Type B pancreatic cell (in vitro differentiated cells): Measurements from ENCODE around the gene SMOC2. TPM values are rescaled to one million over a fixed set of nuclear protein-coding genes. Genes with fewer than 3 reads are reported as not detected.
A peak's percentile ranks its signal among the peaks of the same experiment; 100 is the strongest.

Experiments
- DNase-seq: peaks from one replicate; pipeline ENCODE4 v3.0.0; 2021; ENCODE audit warnings: mixed read lengths; ENCODE audit not compliant: unreplicated experiment; ENCODE audit errors: extremely low spot score
- H3K27ac Mint-ChIP-seq: 2 replicates; pipeline ENCODE4 v1.8.0; 2021; ENCODE audit warnings: mild to moderate bottlenecking, mixed read lengths
- H3K27me3 Mint-ChIP-seq: 2 replicates; pipeline ENCODE4 v1.8.0; 2021; ENCODE audit warnings: mixed read lengths
- H3K36me3 Mint-ChIP-seq: 2 replicates; pipeline ENCODE4 v1.8.0; 2021; ENCODE audit warnings: mixed read lengths
- H3K4me1 Mint-ChIP-seq: one replicate; pipeline ENCODE4 v1.8.0; 2021; ENCODE audit warnings: mixed read lengths; ENCODE audit not compliant: unreplicated experiment
- H3K4me3 Mint-ChIP-seq: 2 replicates; pipeline ENCODE4 v1.8.0; 2021; ENCODE audit warnings: mild to moderate bottlenecking, mixed read lengths
- H3K9me3 Mint-ChIP-seq: 2 replicates; pipeline ENCODE4 v1.8.0; 2021; ENCODE audit warnings: mixed read lengths
- total RNA-seq: library from RNA; stranded (reverse); gene quantifications from 2 replicates; pipeline ENCODE4 v1.2.1, GENCODE V29; 2021; ENCODE audit warnings: low replicate concordance
- TF ChIP-seq, protein P1 (sequence below): fragments of 200-600 bp; sonication (generic); conservative IDR thresholded peaks from 2 replicates; pipeline ENCODE4 v1.5.0; 2021; ENCODE audit warnings: antibody characterized with exemption, mild to moderate bottlenecking

The SMOC2 gene
- total RNA-seq, 1 donor from 2014 or later = 18.9 TPM

DNA sequence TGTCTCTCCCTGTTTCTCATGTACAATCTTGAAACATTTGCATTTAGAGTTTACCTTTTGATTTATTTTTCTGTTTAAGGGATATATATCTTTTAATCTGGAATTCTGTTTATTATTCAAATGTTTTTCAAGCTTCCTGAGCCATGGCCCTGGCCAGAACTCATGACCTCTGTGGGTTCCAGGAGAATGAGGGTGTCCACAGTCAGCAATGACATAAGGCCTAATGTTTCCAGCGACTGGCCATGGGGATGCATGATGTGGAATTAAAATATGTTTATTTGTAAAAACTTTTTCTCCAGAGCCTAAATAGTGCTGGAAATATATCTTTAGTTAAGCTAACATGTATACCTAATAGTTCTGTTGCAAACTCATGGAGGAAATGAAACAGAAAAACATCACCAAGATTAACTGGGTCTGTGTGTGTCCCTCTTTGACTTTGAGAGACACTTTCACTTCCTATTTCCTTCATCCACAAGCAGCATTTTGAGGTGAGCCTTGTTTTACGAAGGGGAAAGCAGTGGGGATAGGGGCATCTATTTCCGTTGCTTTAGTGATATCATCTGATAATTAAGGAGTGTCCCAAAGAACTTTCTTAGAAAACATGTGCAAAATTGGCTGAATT lies 87.6 kb downstream of the SMOC2 start:
- Mint-ChIP-seq H3K4me3 (no peak overlapping the region), H3K4me1 (peaks cover 6% of the 10 kb centered on the region), H3K36me3 (no peaks in the 10 kb centered on the region), H3K27ac (no peak overlapping the region), H3K9me3 (no peaks in the 10 kb centered on the region), H3K27me3 (peaks cover 8% of the 10 kb centered on the region)
- TF ChIP-seq, protein P1, sequence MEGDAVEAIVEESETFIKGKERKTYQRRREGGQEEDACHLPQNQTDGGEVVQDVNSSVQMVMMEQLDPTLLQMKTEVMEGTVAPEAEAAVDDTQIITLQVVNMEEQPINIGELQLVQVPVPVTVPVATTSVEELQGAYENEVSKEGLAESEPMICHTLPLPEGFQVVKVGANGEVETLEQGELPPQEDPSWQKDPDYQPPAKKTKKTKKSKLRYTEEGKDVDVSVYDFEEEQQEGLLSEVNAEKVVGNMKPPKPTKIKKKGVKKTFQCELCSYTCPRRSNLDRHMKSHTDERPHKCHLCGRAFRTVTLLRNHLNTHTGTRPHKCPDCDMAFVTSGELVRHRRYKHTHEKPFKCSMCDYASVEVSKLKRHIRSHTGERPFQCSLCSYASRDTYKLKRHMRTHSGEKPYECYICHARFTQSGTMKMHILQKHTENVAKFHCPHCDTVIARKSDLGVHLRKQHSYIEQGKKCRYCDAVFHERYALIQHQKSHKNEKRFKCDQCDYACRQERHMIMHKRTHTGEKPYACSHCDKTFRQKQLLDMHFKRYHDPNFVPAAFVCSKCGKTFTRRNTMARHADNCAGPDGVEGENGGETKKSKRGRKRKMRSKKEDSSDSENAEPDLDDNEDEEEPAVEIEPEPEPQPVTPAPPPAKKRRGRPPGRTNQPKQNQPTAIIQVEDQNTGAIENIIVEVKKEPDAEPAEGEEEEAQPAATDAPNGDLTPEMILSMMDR = no peak
- no peak for DNase-seq

DNA sequence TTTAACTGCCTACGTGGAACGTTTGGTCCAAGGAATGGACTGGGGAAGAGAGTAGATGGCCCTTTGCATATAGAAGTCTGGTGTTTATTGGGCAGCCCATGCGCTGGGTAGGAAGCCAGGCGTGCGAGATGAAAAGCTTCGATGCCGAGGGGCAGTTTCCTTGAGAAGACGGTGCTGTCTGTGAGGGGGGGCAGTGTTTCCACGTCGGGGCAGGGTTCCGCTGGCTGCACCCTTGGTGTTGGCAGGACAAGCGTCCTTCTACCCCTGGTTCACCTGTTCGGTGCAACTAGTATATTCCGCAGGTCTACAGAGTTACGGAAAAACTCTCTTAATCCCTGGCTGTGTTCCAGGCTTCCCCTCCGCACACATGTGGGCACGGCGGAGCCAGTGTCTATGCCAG lies 88.2 kb downstream of the SMOC2 start:
- Mint-ChIP-seq H3K27ac (no peak overlapping the region), H3K36me3 (no peaks in the 10 kb centered on the region), H3K9me3 (no peaks in the 10 kb centered on the region), H3K4me3 (no peak overlapping the region), H3K27me3 (peaks cover 8% of the 10 kb centered on the region), H3K4me1 (peaks cover 6% of the 10 kb centered on the region)
- DNase-seq = no peak
- TF ChIP-seq, protein P1 = no peak

DNA sequence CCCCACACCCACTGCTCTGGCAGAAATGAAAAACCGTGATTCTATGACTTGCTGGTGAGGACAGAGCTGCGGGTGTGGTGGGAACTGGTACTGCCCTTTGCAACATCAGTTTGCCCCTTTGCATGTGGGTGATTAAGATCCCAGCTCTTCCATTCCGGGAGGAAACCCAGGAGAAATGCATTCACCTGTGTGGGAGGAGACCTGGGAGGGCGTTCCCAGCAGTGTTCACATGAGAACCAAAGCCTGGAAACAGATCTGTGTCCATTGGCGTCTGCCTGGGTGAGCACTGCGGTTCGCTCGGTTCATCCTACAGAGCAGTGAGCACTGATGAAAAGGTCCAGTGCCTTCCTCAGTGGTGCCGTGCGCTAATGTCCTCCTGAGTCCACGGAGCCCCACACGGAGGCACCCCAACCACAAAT lies 89.7 kb downstream of the SMOC2 start:
- no peaks in the 10 kb centered on the region for H3K36me3 Mint-ChIP-seq
- TF ChIP-seq, protein P1 = peak; percentile 55
- H3K9me3 Mint-ChIP-seq = no peaks in the 10 kb centered on the region
- no peaks in the 10 kb centered on the region for H3K4me1 Mint-ChIP-seq
- peaks cover 5% of the 10 kb centered on the region for H3K27me3 Mint-ChIP-seq
- no peak overlapping the region for H3K27ac Mint-ChIP-seq
- DNase-seq = no peak
- H3K4me3 Mint-ChIP-seq = no peak overlapping the region

DNA sequence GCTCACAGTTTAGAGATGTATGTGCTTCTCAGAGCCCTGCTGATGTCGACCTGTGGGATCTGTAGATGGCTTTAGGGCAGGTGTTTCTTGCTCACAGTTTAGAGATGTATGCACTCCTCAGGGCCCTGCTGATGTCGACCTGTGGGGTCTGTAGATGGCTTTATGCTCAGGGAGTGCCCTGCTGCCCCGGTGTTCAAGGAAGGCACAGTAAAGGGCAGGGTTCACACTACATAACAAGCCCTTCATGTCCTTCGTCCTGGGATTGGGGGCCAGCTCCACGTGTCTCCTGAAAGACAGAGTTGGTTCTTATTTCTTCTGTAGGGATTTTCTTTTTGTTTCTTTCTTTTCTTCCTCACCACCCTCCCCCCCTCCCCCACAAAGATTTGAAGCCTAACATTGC lies 91.1 kb downstream of the SMOC2 start:
- Mint-ChIP-seq H3K9me3 (no peaks in the 10 kb centered on the region), H3K4me1 (no peaks in the 10 kb centered on the region), H3K4me3 (no peak overlapping the region), H3K27ac (no peak overlapping the region), H3K36me3 (no peaks in the 10 kb centered on the region), H3K27me3 (no peaks in the 10 kb centered on the region)
- TF ChIP-seq, protein P1 = no peak
- no peak for DNase-seq

DNA sequence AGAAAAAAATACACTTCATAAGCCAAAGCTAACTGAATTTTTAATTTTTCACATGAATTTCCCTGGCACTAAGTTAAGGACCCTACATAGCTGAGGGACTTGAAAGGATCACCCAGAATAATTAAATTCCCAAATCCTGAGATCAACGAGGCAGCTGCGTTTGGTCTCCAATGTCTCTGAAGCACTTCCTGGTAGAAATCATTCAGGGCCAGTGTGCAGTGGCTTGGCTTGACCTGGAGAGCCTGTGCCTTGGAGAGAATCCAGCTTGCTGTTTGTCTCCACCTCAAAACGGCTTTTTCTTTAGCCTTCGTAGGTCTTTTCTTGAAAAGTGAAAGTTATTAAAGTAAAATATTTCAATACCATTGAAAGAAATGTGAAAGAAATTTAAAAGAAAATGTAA lies 92.4 kb downstream of the SMOC2 start:
- Mint-ChIP-seq H3K27ac (no peak overlapping the region), H3K4me3 (no peak overlapping the region), H3K27me3 (no peaks in the 10 kb centered on the region), H3K36me3 (no peaks in the 10 kb centered on the region), H3K4me1 (no peaks in the 10 kb centered on the region), H3K9me3 (no peaks in the 10 kb centered on the region)
- TF ChIP-seq, protein P1 = no peak
- DNase-seq = no peak

DNA sequence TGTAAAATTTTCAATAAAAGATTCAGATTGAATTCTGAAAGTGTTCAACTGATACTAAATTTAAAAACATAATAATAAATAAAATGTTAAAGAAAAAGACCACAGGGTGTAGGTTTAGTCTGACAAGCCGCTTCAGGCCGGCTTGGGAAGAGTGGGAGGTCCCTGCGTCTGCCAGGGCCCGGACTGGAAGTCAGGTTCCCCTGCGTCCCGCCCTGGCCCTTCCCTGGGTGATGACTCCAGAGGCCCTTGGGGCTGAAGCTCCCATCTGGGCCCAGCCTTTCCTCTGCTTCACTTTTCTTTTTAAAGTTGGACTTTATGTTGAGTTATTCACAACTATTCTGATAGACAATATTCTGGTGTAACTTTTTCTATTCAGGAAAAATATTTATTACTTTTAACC lies 93.3 kb downstream of the SMOC2 start:
- Mint-ChIP-seq H3K36me3 (no peaks in the 10 kb centered on the region), H3K4me1 (no peaks in the 10 kb centered on the region), H3K27me3 (no peaks in the 10 kb centered on the region), H3K4me3 (no peak overlapping the region), H3K9me3 (no peaks in the 10 kb centered on the region), H3K27ac (no peak overlapping the region)
- no peak for DNase-seq
- TF ChIP-seq, protein P1 = no peak
